OCI-LY7 (cell line): ENCODE results near the gene XPNPEP2.

Source experiments
- EZH2phosphoT487 ChIP-seq: fragments of 200-600 bp; sonication (generic); IDR thresholded peaks from 2 replicates; pipeline ENCODE4 v1.6.1; 2018; ENCODE audit warnings: low read depth, borderline replicate concordance, mild to moderate bottlenecking, mixed run types, antibody characterized with exemption, low read length, moderate library complexity, mixed read lengths
- TF ChIP-seq, protein P1 (sequence below): fragments of 200-600 bp; sonication (generic); conservative IDR thresholded peaks from 2 replicates; pipeline ENCODE4 v1.5.1; 2014; ENCODE audit warnings: mild to moderate bottlenecking, antibody characterized with exemption, low read length, moderate library complexity, mixed read lengths

DNA sequence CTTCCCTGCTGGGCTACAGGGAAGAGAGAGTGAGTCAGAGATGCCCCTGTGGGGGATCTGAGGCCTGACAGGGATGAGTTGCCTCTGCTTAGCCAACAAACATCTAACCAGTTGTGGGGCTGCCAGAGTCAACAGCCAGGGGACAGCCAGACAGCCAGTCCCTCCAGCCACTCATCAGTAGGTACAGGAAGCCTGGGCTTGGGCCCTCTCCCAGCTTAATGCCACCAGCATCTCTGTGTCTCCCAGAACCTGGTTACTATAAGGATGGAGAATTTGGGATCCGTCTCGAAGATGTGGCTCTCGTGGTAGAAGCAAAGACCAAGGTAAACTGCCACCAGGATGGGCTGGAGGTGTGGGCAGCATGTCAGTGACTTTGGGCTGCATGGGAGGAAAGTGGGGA is 23.7 kb downstream of the XPNPEP2 start:
- TF ChIP-seq, protein P1, sequence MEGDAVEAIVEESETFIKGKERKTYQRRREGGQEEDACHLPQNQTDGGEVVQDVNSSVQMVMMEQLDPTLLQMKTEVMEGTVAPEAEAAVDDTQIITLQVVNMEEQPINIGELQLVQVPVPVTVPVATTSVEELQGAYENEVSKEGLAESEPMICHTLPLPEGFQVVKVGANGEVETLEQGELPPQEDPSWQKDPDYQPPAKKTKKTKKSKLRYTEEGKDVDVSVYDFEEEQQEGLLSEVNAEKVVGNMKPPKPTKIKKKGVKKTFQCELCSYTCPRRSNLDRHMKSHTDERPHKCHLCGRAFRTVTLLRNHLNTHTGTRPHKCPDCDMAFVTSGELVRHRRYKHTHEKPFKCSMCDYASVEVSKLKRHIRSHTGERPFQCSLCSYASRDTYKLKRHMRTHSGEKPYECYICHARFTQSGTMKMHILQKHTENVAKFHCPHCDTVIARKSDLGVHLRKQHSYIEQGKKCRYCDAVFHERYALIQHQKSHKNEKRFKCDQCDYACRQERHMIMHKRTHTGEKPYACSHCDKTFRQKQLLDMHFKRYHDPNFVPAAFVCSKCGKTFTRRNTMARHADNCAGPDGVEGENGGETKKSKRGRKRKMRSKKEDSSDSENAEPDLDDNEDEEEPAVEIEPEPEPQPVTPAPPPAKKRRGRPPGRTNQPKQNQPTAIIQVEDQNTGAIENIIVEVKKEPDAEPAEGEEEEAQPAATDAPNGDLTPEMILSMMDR = no peak
- TF ChIP-seq EZH2phosphoT487 = no peak
